Stimulated activated naive B cell treated with anti-CD40 and anti-IgM and Interleukin-4, amounts not matched to agents 10 μg/mL and 1 μg/mL and 100 μg/mL, for 72 hours (primary cell): Measurements from ENCODE around the gene KANTR.
"Not testable (repeated sequence)": the region's sequence is repeated elsewhere in the genome, so short reads cannot be mapped to it uniquely, and the experiment has no call there.

Experiments used
- ATAC-seq, 2 donors: fragments of 150-1000 bp; cut with Tn5 transposase; replicated peaks; 2 replicates each; pipeline ENCODE4 v1.10.0; 2021; ENCODE audit warnings: moderate library complexity in 1 of 2
- DNase-seq: peaks from one replicate; pipeline ENCODE4 v3.0.0; 2021
- H3K27ac Mint-ChIP-seq: one replicate; pipeline ENCODE4 v1.8.0; 2022; ENCODE audit warnings: mild to moderate bottlenecking, mixed read lengths
- H3K27me3 Mint-ChIP-seq, 2 donors: one replicate each; pipeline ENCODE4 v1.8.0; 2022; ENCODE audit warnings: mixed read lengths in 2 of 2
- H3K36me3 Mint-ChIP-seq, 2 donors: one replicate each; pipeline ENCODE4 v1.8.0; 2022; ENCODE audit warnings: mixed read lengths in 2 of 2, mild to moderate bottlenecking in 1 of 2
- H3K4me1 Mint-ChIP-seq, 2 donors: one replicate each; pipeline ENCODE4 v1.8.0; 2022; ENCODE audit warnings: mixed read lengths in 2 of 2, mild to moderate bottlenecking in 1 of 2
- H3K4me3 Mint-ChIP-seq, 2 donors: one replicate each; pipeline ENCODE4 v1.8.0; 2022; ENCODE audit warnings: mild to moderate bottlenecking in 2 of 2, mixed read lengths in 2 of 2, moderate library complexity in 1 of 2
- H3K9me3 Mint-ChIP-seq, 2 donors: one replicate each; pipeline ENCODE4 v1.8.0; 2022; ENCODE audit warnings: mixed read lengths in 2 of 2, mild to moderate bottlenecking in 1 of 2

Gene KANTR

GRCh38 chrX:53128097-53128749, 34.3 kb downstream of the KANTR start:
- H3K4me3 Mint-ChIP-seq, result no peak overlapping the region

DNA sequence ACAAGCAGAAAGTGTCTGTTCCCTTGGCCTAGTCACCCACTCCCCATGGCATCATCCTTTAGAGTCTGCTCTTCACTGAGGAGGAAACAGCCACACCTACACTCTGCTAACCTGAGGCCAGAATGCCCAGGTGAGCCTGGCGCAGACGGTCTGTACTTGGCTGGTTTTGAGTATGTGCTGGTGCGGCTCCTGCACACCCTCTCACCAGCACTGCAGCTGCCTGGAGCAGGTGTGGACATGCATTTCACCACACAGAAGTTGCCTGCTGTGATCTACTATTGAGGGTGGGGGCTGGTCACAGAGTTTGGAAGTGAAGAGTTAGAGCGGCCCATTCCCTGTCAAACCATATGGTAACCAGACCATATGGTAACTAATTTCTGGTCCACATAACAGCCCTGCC, 39.5 kb downstream of the KANTR start:
- Mint-ChIP-seq H3K9me3 (no peaks in the 10 kb centered on the region), H3K27me3 (no peaks in the 10 kb centered on the region), H3K27ac (no peak overlapping the region), H3K36me3 (peaks cover 2 to 26% of the 10 kb centered on the region in 2 donors), H3K4me3 (no peak overlapping the region), H3K4me1 (no peaks in the 10 kb centered on the region)
- DNase-seq (no peak), ATAC-seq (no peak)

More at GRCh38 chrX:53128097-53128749, 34.3 kb downstream of the KANTR start:
- Mint-ChIP-seq H3K4me1 (no peaks in the 10 kb centered on the region), H3K27me3 (no peaks in the 10 kb centered on the region), H3K27ac (no peak overlapping the region), H3K9me3 (peaks cover 6 to 11% of the 10 kb centered on the region in 2 donors), H3K36me3 (peaks cover 10 to 23% of the 10 kb centered on the region in 2 donors)
- DNase-seq (no peak), ATAC-seq (no peak)

DNA sequence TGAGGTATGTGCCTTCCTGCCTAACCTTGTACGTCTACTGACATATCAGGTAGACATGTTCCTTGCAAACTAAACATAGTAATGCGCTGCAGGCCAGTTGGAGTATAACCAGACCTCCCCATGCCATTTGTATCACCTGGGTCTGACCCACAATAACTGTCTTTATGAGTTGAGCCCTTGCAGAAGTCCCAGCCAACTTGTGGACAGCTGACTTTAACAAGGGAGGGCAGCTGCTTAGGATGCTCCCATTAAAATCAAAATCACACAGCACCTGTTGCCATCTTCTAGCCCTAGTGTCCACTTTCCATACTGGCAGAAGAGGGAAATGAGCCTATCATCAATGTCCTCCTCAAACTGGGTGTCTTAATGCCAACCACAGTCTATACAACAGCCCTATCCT, 41.6 kb downstream of the KANTR start:
- ATAC-seq, result no peak
- Mint-ChIP-seq H3K4me3 (no peak overlapping the region), H3K4me1 (no peaks in the 10 kb centered on the region), H3K27me3 (no peaks in the 10 kb centered on the region), H3K27ac (no peak overlapping the region), H3K9me3 (no peaks in the 10 kb centered on the region), H3K36me3 (peaks cover 3 to 29% of the 10 kb centered on the region in 2 donors)
- no peak for DNase-seq

DNA sequence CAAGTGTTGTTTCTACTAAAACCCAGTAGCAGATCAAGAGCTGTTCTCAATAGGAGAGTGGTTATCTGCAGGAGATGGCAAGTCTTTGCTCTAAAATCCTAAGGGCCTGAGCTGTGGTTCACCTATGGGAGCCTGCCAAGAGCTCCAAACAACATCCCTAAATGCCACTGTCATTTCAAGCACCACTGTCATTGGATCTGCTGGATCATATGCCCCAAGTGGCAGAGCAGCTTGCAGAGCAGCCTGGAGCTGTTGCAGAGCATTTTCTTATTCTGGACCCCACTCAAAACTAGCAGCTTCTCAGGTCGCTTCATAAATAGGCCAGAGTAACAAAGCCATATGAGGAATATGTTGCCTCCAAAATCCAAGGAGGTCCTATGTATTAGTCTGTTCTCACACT, 59.6 kb downstream of the KANTR start:
- Mint-ChIP-seq H3K27ac (no peak overlapping the region), H3K4me1 (no peaks in the 10 kb centered on the region), H3K4me3 (no peak overlapping the region), H3K27me3 (no peaks in the 10 kb centered on the region), H3K9me3 (peaks cover 0 to 2% of the 10 kb centered on the region in 2 donors), H3K36me3 (peaks cover 2 to 27% of the 10 kb centered on the region in 2 donors)
- DNase-seq (no peak), ATAC-seq (no peak)

DNA sequence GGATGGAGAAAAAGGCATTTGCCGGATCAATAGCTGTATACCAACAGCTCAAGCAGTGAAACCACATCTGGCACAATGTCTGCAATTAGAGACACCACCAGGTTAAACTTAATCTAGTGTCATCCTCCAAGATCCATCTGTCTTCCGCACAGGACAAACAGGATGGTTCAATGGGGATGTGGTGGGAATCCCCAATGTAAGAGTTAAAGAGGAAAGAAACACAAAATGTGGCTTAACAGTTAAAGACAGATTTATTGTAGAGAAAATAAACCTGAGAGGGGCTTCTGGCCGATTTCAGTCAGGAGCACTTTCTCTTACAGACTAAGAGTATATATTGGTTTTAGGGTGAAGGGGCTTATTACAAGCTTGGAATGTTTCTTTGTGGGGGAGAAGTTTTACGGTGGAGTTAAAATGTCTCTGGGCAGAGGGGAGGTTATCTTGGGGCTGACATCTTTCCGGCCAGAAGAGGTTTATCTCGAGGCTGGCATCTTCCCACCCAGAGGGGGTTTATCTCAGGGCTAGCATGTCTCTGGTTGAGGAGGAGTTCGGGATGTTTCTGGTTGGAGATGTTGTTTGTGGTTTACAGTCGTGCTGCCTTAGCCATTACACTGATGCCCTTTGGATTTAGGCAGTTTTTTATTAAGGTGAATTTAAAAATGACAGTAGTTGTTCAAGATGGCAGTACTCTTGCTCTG, 61.7 kb downstream of the KANTR start:
- Mint-ChIP-seq H3K36me3 (peaks cover 2 to 35% of the 10 kb centered on the region in 2 donors), H3K4me1 (no peaks in the 10 kb centered on the region), H3K27ac (peak overlapping the region; percentile 6), H3K4me3 (no peak overlapping the region), H3K27me3 (no peaks in the 10 kb centered on the region), H3K9me3 (peaks cover 0 to 2% of the 10 kb centered on the region in 2 donors)
- ATAC-seq, result no peak
- DNase-seq, result no peak

GRCh38 chrX:53156207-53156596, 62.3 kb downstream of the KANTR start:
- no peaks in the 10 kb centered on the region for H3K27me3 Mint-ChIP-seq
- H3K4me1 Mint-ChIP-seq, result no peaks in the 10 kb centered on the region
- DNase-seq, result no peak
- no peak overlapping the region for H3K27ac Mint-ChIP-seq
- ATAC-seq, result no peak
- H3K4me3 Mint-ChIP-seq, result no peak overlapping the region
- peaks cover 2 to 29% of the 10 kb centered on the region in 2 donors for H3K36me3 Mint-ChIP-seq
- peaks cover 0 to 2% of the 10 kb centered on the region in 2 donors for H3K9me3 Mint-ChIP-seq

- no peak overlapping the region for H3K27ac Mint-ChIP-seq
- ATAC-seq, result no peak
These were observed 65.2 kb downstream of the KANTR start for GRCh38 chrX:53159184-53159583.

DNA sequence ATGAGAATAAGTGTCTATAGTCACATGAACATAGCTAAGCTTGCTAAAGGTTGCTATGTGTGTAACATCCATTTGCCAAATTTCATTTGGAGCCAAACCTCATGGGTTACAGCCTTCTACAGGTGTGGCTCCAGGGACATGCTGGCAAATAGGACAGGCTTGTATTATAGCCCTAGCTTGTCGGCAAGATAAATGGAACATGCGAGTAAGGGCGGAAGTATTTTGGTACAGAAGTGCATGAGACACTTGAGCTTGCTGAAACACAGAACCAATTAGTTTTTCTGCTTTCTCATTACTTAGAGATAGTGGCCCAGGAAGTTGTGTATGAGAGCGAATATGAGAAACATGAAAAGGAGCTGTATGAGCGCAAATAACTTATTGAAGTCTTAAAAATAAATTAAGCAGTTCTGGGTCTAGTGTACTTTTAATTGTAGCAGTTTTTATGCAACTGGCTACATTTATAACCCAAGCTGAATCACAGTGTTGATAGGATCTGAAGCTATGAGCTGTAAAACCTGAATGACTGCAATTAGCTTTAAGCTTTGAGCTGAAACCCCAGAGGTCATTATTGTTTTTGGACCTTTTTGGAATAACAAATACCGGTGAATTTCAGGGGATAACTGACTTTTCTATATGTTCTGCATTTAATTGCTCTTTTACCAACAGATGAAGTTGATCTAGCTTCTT, 66.5 kb downstream of the KANTR start:
- DNase-seq (no peak), ATAC-seq (no peak)
- Mint-ChIP-seq H3K4me3 (no peak overlapping the region), H3K4me1 (no peaks in the 10 kb centered on the region), H3K9me3 (no peaks in the 10 kb centered on the region), H3K36me3 (peaks cover 0 to 16% of the 10 kb centered on the region in 2 donors), H3K27me3 (no peaks in the 10 kb centered on the region), H3K27ac (no peak overlapping the region)

More at GRCh38 chrX:53159184-53159583, 65.2 kb downstream of the KANTR start:
- DNase-seq, result no peak
- Mint-ChIP-seq H3K4me1 (no peaks in the 10 kb centered on the region), H3K9me3 (no peaks in the 10 kb centered on the region), H3K27me3 (no peaks in the 10 kb centered on the region), H3K4me3 (no peak overlapping the region), H3K36me3 (peaks cover 0 to 17% of the 10 kb centered on the region in 2 donors)

DNA sequence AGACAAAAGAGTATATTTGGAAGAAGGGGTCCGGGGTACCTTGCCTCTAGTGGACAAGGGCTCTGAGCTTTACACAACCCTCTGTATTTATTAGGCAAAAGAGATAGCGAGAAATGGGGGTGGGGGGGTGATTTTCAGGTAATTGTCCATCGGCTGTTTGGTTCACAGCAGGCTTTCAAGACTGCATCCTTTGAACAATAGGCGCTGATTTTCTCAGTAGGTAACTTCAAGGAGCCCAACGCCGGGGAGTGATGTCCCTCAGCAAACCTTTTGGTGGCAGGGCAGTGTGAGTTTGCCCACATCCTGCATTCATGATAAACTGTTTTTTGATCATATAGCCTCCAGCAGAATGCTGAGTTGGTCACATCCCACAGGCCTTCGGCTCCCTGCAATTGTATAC, 69.5 kb downstream of the KANTR start:
- Mint-ChIP-seq H3K4me1 (no peaks in the 10 kb centered on the region), H3K27me3 (no peaks in the 10 kb centered on the region), H3K4me3 (no peak overlapping the region), H3K9me3 (no peaks in the 10 kb centered on the region), H3K36me3 (peaks cover 0 to 14% of the 10 kb centered on the region in 2 donors), H3K27ac (no peak overlapping the region)
- no peak for DNase-seq
- ATAC-seq, result no peak

GRCh38 chrX:53164566-53164965, 70.6 kb downstream of the KANTR start:
- H3K4me1 Mint-ChIP-seq, H3K9me3 Mint-ChIP-seq, ATAC-seq, DNase-seq, H3K27ac Mint-ChIP-seq, H3K27me3 Mint-ChIP-seq, H3K4me3 Mint-ChIP-seq: not testable (repeated sequence)
- peaks cover 0 to 13% of the 10 kb centered on the region in 2 donors for H3K36me3 Mint-ChIP-seq

GRCh38 chrX:53166103-53166502, 72.2 kb downstream of the KANTR start:
- ATAC-seq, result no peak
- no peak for DNase-seq
- H3K4me3 Mint-ChIP-seq, result no peak overlapping the region
- no peaks in the 10 kb centered on the region for H3K27me3 Mint-ChIP-seq
- no peaks in the 10 kb centered on the region for H3K9me3 Mint-ChIP-seq
- no peak overlapping the region for H3K27ac Mint-ChIP-seq
- peaks cover 0 to 11% of the 10 kb centered on the region in 2 donors for H3K36me3 Mint-ChIP-seq
- H3K4me1 Mint-ChIP-seq, result no peaks in the 10 kb centered on the region

- Mint-ChIP-seq H3K27me3 (no peaks in the 10 kb centered on the region), H3K4me3 (no peak overlapping the region), H3K36me3 (peaks cover 3 to 36% of the 10 kb centered on the region in 2 donors), H3K27ac (peak overlapping the region; percentile 56), H3K9me3 (peaks cover 4% of the 10 kb centered on the region in 2 donors), H3K4me1 (no peaks in the 10 kb centered on the region)
- no peak for ATAC-seq
- DNase-seq, result no peak
These were observed 77.4 kb downstream of the KANTR start for GRCh38 chrX:53171356-53171755.
